ENCODE measurements around the gene FFAR3.
"Not testable (repeated sequence)": the region's sequence is repeated elsewhere in the genome, so short reads cannot be mapped to it uniquely, and the experiment has no call there.

DNA sequence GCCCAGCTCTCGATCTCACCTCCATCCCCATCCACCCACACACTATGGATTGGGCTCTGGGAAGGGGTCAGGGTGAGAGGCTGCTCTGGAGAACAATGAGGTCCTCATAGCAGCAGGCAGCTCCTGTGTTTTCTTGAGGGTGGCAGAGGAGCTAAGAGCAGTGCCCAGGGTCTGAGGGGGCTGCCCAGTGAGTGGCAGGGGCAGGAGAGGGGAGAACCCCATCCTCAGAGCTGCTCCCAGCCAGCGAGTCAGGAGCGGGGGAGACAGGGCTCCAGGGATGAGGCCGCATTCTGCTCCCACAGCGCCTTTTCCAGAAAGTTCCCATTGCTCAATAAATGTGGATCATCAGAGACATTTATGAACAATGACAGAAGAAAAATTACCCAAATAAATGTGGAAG lies 1.8 kb downstream of the FFAR3 start:
- not testable (repeated sequence) for TF ChIP-seq MAFK, YY1 (IDR thresholded peaks at IDR 0.05; ENCODE audit: low read depth, low read length)

Measured in H1 (cell line).